DMS53 treated with DMSO at 0.1 percent for 48 hours (cell line): ENCODE measurements around the gene TMEM150B.

ENCODE experiments used
- DNase-seq: peaks from one replicate; lab custom pipeline; 2025; ENCODE audit not compliant: unreplicated experiment; lab: John Stamatoyannopoulos, UW

TMEM150B gene

GRCh38 chr19:55325172-55325571, at the start of gene TMEM150B:
TSS of gene TMEM150B (minus strand) at chr19:55325341. CDS start at chr19:55321036, 4,305 bp downstream.
- no peak for DNase-seq

GRCh38 chr19:55373993-55374757, 49.0 kb upstream of the TMEM150B start:
- DNase-seq, result no peak

GRCh38 chr19:55373306-55373992, 48.3 kb upstream of the TMEM150B start:
- no peak for DNase-seq

GRCh38 chr19:55372316-55373081, 47.4 kb upstream of the TMEM150B start:
- no peak for DNase-seq

- DNase-seq, result no peak
Observed at GRCh38 chr19:55370305-55370988, 45.3 kb upstream of the TMEM150B start, which contains the start of gene IL11. TSS of gene IL11 (minus strand) at chr19:55370463. CDS start at chr19:55370310, 153 bp downstream.

- DNase-seq, result peak; percentile 44
Observed at GRCh38 chr19:55369653-55370304, 44.6 kb upstream of the TMEM150B start.

- DNase-seq, result peak; percentile 10
Observed at GRCh38 chr19:55368701-55369563, 43.8 kb upstream of the TMEM150B start.

- no peak for DNase-seq
Observed at GRCh38 chr19:55368106-55368505, 43.0 kb upstream of the TMEM150B start.

- no peak for DNase-seq
Observed at GRCh38 chr19:55366790-55367189, 41.6 kb upstream of the TMEM150B start.

- DNase-seq, result no peak
Observed at GRCh38 chr19:55365964-55366363, 40.8 kb upstream of the TMEM150B start.

- no peak for DNase-seq
Observed at GRCh38 chr19:55365245-55365644, 40.1 kb upstream of the TMEM150B start.

- no peak for DNase-seq
Observed at GRCh38 chr19:55362990-55363716, 38.0 kb upstream of the TMEM150B start, which contains the start of gene GARIN5B. TSS of gene GARIN5B (minus strand) at chr19:55363260. CDS start at chr19:55363066, 194 bp downstream.

- DNase-seq, result no peak
Observed at GRCh38 chr19:55362174-55362989, 37.2 kb upstream of the TMEM150B start.

- no peak for DNase-seq
Observed at GRCh38 chr19:55360902-55361301, 35.8 kb upstream of the TMEM150B start.

- DNase-seq, result no peak
Observed at GRCh38 chr19:55358943-55359908, 34.1 kb upstream of the TMEM150B start.

- no peak for DNase-seq
Observed at GRCh38 chr19:55358493-55358892, 33.4 kb upstream of the TMEM150B start.
